OCI-LY1 (cell line): ENCODE data around the gene HNMT.

Experiments
- H2AFZ ChIP-seq: fragments of 200-600 bp; sonication (generic), shearing (Covaris generic); 2 replicates; pipeline ENCODE4 v1.6.0; 2014; ENCODE audit warnings: antibody characterized with exemption, mild to moderate bottlenecking, low read length
- H3F3A ChIP-seq: fragments of 200-600 bp; sonication (generic), shearing (Covaris generic); 2 replicates; pipeline ENCODE4 v1.6.0; 2014; ENCODE audit warnings: mild to moderate bottlenecking, antibody characterized with exemption, low read length, moderate library complexity; ENCODE audit not compliant: insufficient read depth
- H3K27ac ChIP-seq: fragments of 200-600 bp; sonication (generic); 2 replicates; pipeline ENCODE4 v1.5.1; 2014; ENCODE audit warnings: low read length, mixed run types, mild to moderate bottlenecking, low read depth; ENCODE audit not compliant: poor library complexity, severe bottlenecking
- H3K27me3 ChIP-seq: fragments of 200-600 bp; sonication (generic); 2 replicates; pipeline ENCODE4 v1.6.0; 2014; ENCODE audit warnings: antibody characterized with exemption, mild to moderate bottlenecking, low read length, moderate library complexity; ENCODE audit not compliant: insufficient read depth
- H3K36me3 ChIP-seq: fragments of 200-600 bp; sonication (generic); 2 replicates; pipeline ENCODE4 v1.6.1; 2014; ENCODE audit warnings: mild to moderate bottlenecking, antibody characterized with exemption, low read length, moderate library complexity, mixed read lengths; ENCODE audit not compliant: insufficient read depth
- H3K4me1 ChIP-seq: fragments of 200-600 bp; sonication (generic); 2 replicates; pipeline ENCODE4 v1.5.1; 2014; ENCODE audit warnings: mild to moderate bottlenecking, low read length, moderate library complexity; ENCODE audit not compliant: insufficient read depth, severe bottlenecking
- H3K4me2 ChIP-seq: fragments of 200-600 bp; sonication (generic), shearing (Covaris generic); 2 replicates; pipeline ENCODE4 v1.6.1; 2014; ENCODE audit warnings: low read length
- H3K4me3 ChIP-seq: fragments of 200-600 bp; sonication (generic); 2 replicates; pipeline ENCODE4 v1.5.1; 2014; ENCODE audit warnings: low read length, low read depth, mild to moderate bottlenecking, mixed read lengths; ENCODE audit not compliant: poor library complexity, severe bottlenecking
- H3K79me2 ChIP-seq: fragments of 200-600 bp; shearing (Covaris generic); 2 replicates; pipeline ENCODE4 v1.6.1; 2016; ENCODE audit warnings: mixed run types, low read length, mixed read lengths; ENCODE audit not compliant: insufficient read depth
- H3K9ac ChIP-seq: fragments of 200-600 bp; sonication (generic), shearing (Covaris generic); 2 replicates; pipeline ENCODE4 v1.6.1; 2014; ENCODE audit warnings: mild to moderate bottlenecking, low read length, mixed read lengths
- H3K9me2 ChIP-seq: fragments of 200-600 bp; sonication (generic), shearing (Covaris generic); 2 replicates; pipeline ENCODE4 v1.6.1; 2014; ENCODE audit warnings: low read depth, mild to moderate bottlenecking, low read length, mixed read lengths
- H3K9me3 ChIP-seq: fragments of 200-600 bp; shearing (Covaris generic); 2 replicates; pipeline ENCODE4 v1.6.1; 2014; ENCODE audit warnings: low read length, mixed read lengths
- H4K20me1 ChIP-seq: fragments of 200-600 bp; sonication (generic), shearing (Covaris generic); 2 replicates; pipeline ENCODE4 v1.6.0; 2016; ENCODE audit warnings: mild to moderate bottlenecking, low read length; ENCODE audit not compliant: insufficient read depth
- CTCF ChIP-seq: fragments of 200-600 bp; sonication (generic), shearing (Covaris generic); IDR thresholded peaks from 2 replicates; pipeline ENCODE4 v1.5.1; 2017; ENCODE audit warnings: mild to moderate bottlenecking, antibody characterized with exemption, low read length, moderate library complexity, mixed read lengths
- EZH2 ChIP-seq: fragments of 200-600 bp; sonication (generic), shearing (Covaris generic); IDR thresholded peaks from 2 replicates; pipeline ENCODE4 v1.8.0; 2017; ENCODE audit warnings: borderline replicate concordance, mixed run types, mild to moderate bottlenecking, antibody characterized with exemption, low read length, moderate library complexity, mixed read lengths

HNMT gene

GRCh38 chr2:138012082-138012481 lies 47.8 kb downstream of the HNMT start:
- H3K79me2 ChIP-seq, result no peaks in the 10 kb centered on the region
- no peaks in the 10 kb centered on the region for H3K9me3 ChIP-seq
- no peak overlapping the region for H3K4me2 ChIP-seq
- H3K36me3 ChIP-seq, result no peaks in the 10 kb centered on the region
- H3F3A ChIP-seq, result no peaks in the 10 kb centered on the region
- H3K9ac ChIP-seq, result no peak overlapping the region
- no peaks in the 10 kb centered on the region for H3K4me1 ChIP-seq
- H2AFZ ChIP-seq, result no peak overlapping the region
- no peak overlapping the region for H3K4me3 ChIP-seq
- no peaks in the 10 kb centered on the region for H3K9me2 ChIP-seq
- H4K20me1 ChIP-seq, result no peaks in the 10 kb centered on the region
- H3K27me3 ChIP-seq, result no peaks in the 10 kb centered on the region
- no peak overlapping the region for H3K27ac ChIP-seq
- no peak for TF ChIP-seq CTCF
- TF ChIP-seq EZH2, result no peak

GRCh38 chr2:138012968-138013367 lies 48.7 kb downstream of the HNMT start:
- Histone ChIP-seq H3K27me3 (no peaks in the 10 kb centered on the region), H2AFZ (no peak overlapping the region), H3K9ac (no peak overlapping the region), H3K79me2 (no peaks in the 10 kb centered on the region), H3K27ac (no peak overlapping the region), H4K20me1 (no peaks in the 10 kb centered on the region), H3K4me1 (no peaks in the 10 kb centered on the region), H3K4me2 (no peak overlapping the region), H3K9me2 (no peaks in the 10 kb centered on the region), H3K4me3 (no peak overlapping the region), H3K36me3 (no peaks in the 10 kb centered on the region), H3K9me3 (no peaks in the 10 kb centered on the region), H3F3A (no peaks in the 10 kb centered on the region)
- TF ChIP-seq CTCF (no peak), EZH2 (no peak)

GRCh38 chr2:138013639-138014038 lies 49.4 kb downstream of the HNMT start:
- Histone ChIP-seq H3K27ac (no peak overlapping the region), H3K4me2 (no peak overlapping the region), H3K4me1 (no peaks in the 10 kb centered on the region), H3K79me2 (no peaks in the 10 kb centered on the region), H2AFZ (no peak overlapping the region), H3K9me2 (no peaks in the 10 kb centered on the region), H3K4me3 (no peak overlapping the region), H3F3A (no peaks in the 10 kb centered on the region), H3K9me3 (no peaks in the 10 kb centered on the region), H4K20me1 (no peaks in the 10 kb centered on the region), H3K36me3 (no peaks in the 10 kb centered on the region), H3K27me3 (no peaks in the 10 kb centered on the region), H3K9ac (no peak overlapping the region)
- no peak for TF ChIP-seq EZH2
- no peak for TF ChIP-seq CTCF
